CD4-positive, alpha-beta T cell treated with Interferon gamma for 1 hour (primary cell): ENCODE measurements around the gene CALHM4.

Experiments used
- DNase-seq: peaks from one replicate; pipeline ENCODE4 v3.0.0-alpha.2; 2020

The CALHM4 gene

DNA sequence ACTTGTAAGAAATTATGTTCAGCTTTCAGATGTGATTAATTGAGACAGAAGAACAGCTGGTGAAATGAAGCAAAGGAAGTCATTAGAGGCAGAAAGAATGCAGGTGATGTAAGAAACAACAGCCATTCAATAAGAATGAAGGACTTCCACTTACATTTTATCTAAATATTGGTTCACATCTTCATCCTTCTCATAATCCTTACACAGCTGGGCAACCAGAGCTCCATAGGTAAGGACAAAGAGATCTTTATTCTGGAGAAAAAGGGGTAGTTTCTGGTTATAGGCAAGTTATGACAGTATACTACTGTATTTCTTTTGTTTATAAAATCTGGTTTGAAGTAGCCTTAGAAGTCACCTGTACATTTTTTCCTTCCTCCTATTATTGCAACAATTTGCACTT lies 10.4 kb upstream of the CALHM4 start:
- no peak for DNase-seq

DNA sequence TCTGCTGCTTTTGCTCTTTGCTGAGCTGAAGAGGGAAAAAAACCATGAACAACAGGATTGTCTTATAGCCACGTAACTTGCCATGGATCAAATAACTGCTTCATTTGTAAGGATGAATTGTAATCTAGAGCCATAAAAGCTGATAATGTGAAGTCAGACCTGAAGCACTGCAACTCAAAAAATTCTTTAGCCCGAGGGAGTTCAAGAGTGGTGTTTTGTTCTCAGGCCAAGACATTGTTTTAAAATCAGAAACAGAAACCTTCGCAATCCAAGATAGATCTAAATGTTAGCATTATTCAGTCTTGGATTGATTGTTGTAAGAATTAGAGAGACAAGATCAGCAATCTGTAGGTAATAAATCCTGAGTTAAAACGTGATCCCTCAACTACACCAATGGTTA lies 7.9 kb upstream of the CALHM4 start, which contains the start of gene TRAPPC3L:
TRAPPC3L (minus strand) TSS at position 34 of the 400 bp plus-strand sequence. CDS start 170 bp downstream, outside the sequence.
- no peak for DNase-seq

DNA sequence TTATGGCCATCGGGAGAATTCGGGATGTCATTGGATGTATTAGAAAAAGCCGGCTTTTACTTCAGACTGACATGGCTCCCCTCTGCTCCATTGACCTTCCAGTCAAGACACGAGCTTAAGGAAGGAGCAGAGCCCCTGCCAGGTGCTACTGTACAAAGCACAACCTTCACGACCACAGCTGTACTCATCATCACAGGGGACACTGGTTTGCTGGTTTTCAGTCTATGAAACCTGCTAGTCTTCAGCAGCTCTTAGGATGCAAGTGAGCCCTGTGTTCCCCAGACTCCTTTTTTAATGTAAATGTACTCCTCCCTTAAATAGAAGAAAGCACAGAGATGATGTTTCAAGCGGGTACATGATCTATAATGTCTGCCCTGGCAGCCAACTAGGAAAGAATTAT lies 6.2 kb upstream of the CALHM4 start:
- DNase-seq = no peak

DNA sequence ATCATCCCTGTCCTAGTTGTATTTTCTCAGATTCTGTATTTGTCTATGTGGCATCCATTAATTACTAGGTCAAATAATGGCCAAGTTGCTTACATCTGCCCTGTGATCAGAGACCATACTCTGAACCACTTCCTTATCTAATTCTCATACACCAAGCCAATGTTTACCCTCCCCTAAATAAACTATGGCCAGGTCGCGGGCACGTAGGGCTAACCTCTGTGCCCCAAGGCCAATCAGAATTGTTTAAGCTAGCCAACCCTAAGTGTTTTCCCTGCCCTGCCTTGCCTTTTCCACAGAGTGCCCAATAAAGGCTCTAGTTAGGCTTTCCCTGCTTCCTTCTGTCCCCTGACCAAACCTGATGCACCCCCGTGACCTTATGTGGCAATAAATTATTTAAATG lies 2.8 kb upstream of the CALHM4 start:
- no peak for DNase-seq

DNA sequence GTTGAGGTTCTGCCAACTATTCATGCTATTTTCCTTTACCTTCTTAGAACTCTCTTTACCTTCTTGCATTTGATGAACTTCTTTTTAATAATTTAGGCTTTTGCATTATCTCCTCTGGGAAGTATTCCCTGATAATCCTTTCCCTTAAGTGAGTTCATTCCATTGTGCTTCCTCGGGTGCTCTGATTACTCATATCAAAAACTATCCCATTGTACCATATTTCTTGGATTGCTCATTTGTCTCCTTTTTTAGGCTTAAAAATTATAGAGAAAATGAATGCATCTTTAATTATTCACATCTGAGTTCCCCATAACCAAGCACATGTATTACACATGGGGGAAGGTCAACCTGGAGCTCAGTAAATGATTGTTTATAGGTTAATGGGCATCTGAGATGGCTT lies 2.5 kb downstream of the CALHM4 start:
- no peak for DNase-seq

DNA sequence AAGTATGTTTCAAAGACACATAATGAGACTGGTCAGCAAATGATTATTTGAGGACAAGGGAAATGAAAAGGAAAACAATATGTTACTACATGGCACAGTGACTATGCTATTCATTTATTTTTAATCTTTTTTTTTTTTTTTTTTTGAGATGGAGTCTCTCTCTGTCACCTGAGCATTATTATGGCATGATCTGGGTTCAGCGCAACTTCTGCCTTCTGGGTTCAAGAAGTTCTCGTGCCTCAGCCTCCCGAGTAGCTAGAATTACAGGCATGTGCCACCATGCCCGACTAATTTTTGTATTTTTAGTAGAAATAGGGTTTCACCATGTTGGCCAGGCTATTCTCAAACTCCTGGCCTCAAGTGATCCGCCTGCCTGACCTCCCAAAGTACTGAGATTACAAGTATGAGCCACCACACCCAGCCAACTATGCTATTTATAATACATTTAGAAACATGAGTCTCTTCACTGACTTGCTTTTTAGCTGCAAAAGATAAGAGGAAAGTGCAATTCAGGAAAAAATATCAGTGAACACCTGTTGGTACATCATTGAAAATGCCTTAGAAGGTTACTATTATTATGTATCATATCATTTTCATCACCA lies 3.4 kb downstream of the CALHM4 start:
- no peak for DNase-seq

DNA sequence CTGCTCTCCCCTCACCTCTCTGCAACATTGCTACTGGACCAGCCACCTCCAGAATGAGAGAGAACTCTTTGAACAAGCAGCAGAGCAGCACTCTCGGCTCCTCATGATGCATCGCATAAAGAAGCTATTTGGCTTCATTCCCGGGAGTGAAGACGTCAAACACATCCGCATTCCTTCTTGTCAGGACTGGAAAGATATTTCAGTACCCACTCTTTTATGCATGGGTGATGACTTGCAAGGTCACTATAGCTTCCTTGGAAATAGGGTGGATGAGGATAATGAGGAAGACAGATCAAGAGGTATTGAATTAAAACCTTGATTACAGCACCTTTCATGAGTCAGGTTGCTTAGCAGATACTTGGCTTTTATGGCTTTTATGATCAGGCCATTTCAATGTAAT lies 4.3 kb downstream of the CALHM4 start:
- no peak for DNase-seq

DNA sequence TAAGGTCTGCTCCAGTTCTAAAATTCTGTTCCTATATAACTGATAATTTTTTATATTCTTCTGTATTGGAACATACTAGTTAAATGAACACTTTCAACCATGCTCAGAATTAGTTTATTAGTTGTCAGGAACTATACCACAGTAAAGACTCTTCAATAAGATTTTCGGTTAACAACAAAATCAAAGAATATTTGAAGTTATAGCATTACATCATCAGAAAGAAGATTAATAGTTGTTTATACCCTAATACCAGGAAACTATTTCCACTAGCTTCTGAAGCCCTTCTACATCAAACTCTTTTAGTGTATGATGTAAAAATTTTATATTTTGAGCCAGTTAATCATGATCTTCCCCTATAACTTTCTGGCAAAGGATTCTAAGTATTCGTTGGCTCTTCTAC lies 6.6 kb downstream of the CALHM4 start:
- no peak for DNase-seq

DNA sequence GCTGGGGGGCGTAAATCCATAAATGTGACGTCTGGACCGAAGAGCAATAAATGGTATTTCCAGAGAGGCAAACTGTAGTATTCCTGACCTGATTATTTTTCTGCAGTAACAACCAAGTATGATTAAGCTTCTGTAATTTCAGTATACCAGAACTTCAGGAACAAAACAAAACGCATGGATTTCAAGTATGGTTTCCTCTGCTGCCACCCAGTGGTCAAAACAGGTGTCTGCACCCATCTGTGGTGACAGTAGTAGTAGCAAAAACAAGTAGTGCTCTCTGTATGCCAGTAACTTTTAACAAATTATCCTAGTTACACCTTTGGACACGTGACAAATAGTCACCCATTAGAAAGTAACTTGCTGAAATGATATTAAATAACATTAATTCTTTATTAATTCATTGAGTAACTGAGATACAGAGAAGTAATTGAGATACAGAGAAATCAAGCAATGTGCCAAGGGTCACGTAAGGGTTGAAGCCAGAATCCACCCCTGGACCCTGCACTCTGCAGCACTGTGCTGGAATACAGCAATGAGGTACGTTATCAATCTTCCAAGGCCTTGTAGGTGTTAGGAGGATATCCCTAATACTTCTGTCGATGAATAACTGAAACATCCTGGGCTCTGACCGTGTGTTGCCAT lies 7.9 kb downstream of the CALHM4 start:
- peak; percentile 57 for DNase-seq

DNA sequence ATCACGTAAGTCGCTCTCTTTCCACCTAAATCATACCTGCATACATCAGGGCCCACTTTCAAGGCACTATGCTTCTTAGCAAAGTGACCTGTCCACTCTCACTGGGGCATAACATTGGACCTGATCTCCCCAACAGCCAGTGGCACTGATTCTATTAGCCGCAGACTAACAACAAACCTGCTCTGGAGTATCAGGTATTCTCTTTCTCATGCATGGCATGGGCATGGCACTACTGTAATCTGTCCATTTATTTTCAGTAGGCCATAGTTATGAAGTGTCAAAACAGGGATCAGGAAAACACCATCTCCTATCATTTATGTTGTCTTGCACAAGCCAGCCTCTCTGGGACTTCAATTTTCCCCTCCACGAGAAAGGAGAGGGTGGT lies 8.5 kb downstream of the CALHM4 start:
- no peak for DNase-seq

DNA sequence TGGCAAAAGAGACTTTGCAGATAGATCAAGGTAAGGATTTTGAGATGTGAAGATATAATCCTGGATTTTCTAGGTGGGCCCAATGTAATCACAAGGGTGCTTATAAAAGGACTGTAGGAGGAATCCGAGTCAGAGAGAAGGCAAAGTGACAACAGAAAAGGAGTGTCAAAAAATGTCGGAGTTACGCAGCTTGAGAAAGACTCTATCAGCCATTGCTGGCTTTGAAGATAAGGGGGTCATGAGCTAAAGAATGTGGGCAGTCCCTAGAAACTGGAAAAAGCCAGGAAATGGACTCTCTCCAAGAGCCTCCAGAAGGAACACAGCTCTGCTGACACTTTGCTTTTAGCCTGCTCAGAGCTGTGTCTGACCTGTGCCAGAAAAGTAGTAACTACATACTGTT lies 9.1 kb downstream of the CALHM4 start:
- no peak for DNase-seq

DNA sequence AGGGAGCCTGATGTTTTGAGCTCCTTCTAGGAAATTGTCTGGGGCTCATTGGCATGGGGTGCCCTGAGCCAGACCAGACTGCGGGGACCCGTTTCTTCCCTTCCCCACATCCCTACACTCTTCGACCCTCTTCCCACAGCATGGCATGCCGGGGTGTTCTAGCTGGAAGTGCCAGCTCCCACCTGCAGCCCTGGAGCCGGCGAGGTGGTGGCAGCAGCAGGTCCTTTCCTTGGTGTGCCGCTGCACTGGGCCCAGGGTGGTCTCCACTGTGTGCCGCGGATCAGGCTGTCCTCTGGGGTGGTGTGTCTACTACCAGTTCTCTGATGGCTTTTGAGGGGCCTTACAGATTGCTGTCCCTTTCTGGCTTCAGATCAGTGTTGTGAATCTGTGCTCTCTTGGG lies 10.3 kb downstream of the CALHM4 start:
- DNase-seq = no peak

DNA sequence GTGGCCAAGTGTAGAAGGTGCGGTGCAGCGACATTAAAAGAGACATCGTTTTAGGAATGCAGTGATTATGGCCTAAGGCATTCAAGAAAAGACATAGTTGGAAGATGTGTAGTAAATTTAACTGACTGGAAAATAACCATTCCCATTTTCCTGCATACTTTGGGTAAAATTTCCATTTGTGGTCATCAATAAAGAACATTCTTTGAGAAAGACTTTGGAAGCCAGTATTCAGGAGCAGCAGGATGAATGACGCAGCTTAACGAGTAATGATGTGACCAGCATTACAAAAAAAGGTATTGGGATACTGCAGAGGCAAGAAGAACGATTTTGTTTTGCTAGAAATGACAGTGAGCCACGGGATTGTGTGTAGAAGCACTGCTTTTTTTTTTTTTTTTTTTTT lies 10.8 kb downstream of the CALHM4 start:
- no peak for DNase-seq

DNA sequence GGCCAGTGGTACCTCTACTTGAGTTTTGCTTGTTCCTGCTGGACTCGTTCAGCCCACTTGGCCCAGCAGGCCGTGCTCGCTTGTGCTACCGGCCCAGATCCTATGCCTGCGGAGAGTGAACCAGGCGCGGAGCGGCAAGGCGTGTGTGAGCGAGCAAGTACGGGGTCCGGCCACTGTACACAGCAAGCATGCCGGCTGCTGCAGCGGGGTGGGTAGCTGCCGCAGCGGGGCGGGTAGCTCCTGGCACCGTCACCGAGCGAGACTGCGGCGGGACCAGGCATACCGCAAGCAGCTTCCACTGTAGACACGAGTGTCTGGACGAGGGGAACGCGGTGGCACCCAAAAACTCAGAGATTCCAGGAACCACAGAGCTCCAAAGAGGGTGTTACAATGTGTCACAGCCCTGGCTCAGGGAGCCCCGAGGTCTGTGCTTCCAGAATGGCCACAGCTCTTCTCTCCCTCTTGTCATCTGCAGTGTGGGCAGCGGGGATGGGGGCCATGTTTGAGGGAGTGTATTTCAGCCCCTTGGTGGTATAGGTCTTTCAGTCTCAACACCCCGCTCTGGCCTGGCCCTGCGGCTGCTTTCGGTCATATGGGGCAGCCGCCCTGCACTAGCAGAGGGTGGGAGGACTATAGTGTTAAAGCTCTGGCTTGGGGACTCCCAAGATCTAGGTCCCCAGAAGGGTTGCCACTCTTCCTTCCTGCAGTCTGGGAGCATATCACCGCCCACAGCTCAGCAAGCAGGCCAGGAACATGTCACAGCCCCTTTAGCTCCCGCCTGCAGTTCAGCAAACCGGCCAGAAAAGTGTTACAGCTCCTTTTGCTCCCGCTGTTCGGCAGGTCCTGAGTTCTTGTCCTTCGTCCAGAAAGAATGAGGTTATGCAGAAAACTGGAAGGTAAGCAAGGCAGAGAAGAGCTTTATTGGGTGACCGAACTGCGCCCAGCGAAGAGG lies 11.6 kb downstream of the CALHM4 start:
- peak; percentile 3 for DNase-seq

DNA sequence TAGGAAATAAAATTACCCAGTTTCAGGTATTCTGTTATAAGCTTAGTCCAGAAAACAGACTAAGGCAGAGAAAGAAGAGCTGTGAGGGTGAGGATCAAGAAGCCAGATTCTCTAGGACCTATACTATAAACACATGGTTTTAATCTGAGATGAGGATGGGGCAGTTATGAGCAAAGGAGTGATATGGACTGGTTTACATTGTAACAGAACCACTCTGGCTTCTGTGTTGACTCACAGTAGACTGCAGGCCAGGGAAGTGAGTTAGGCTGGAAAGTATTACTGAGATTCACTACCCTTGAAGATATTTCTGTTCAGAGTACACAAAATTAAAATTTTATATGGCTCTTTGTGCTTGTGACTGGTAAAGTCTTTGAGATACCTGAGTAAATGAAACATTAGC lies 14.6 kb downstream of the CALHM4 start:
- no peak for DNase-seq

DNA sequence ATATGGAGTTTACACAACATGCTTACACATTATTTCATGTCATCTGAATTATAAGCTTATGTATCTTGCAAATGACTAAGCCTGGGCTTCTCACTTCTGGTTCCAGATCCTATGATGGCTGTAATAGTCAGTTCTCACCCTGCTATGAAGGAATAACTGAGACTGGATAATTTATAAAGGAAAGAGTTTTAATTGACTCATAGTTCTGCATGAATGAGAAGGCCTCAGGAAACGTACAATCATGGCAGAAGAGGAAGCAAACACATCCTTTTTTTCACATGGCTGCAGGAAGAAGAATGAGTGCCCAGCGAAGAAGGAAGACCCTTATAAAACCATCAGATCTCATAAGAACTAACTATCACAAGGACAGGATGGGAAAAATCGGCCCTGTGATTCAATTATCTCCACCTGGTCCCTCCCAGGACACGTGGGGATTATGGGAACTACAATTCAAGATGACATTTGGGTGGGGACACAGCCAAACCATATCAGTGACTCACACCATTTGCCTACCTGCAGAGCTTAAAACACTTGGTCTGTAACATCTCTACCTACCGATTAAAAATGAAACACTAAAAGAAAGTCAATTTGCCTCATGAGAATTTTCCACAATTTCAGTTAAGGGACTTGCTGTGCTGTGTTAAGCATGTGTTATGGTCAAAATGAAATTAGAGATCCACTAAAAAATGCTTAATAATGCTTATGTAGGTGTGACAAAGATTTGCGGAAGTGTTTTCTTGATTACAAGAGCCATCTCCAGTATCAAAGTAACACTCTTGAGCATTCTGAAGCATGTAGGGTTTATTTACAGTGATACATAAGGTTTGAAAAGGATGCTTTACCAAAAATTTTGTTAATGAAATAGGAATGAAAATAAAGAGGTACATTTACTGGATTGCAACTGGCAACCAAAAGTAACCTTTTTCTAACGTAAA lies 15.5 kb downstream of the CALHM4 start:
- DNase-seq = no peak

DNA sequence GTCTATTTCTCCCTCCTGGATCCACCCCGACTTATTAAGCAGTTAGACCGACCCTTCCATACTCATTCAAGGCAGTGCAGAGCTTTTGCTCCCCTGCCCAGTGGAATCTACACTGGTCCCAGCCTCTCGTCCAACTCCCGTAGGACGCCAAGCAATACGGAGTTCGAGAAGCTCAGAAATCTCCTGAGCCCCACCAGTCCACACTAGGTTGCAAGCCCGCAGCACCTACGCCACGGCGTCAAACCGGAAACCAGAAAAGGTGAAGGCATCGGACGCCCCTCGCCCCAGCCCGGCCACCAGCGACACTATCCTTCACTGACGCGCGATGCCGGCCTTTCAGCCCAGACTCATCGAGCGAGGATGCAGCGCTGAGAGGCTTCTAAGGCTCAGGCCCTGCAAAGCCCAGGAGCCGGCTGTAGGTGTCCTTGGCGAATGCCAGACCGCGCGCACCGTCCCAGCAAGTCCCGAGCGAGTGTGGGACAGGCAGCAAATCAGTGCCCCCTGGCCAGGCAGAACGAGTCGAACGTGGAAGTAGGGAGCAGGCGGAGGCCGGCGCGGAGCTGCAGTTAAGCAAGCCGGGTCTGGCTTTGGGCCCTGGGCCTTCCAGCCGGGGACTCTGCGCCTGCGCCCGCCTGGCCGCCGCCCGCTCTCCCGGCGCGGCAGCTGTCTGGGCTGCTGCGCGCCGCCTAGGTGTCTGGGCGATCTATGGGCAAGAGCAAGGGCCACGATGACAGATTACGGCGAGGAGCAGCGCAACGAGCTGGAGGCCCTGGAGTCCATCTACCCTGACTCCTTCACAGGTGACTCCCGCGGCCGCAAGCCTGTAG lies 17.5 kb downstream of the CALHM4 start, which contains the start of gene RWDD1:
RWDD1 (plus strand) TSS at position 649 of the 827 bp plus-strand sequence; CDS start at position 728, 79 bp downstream.
- DNase-seq = peak; percentile 99

DNA sequence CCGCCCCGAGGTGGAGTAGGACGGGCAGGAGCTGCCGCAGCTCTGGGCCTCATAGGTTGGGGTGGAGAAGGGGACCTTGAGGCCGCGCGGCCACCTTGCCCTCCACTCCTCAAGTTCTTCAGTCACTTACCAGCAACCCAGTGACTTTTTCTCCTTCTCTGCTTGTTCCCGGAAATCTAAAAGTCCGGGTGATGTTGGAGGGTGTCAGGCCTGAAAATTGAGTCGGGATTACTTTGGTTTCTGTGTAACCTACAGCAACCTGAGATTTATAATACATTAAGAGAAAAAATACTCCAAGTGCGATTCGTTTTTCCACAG lies 18.1 kb downstream of the CALHM4 start:
- no peak for DNase-seq

DNA sequence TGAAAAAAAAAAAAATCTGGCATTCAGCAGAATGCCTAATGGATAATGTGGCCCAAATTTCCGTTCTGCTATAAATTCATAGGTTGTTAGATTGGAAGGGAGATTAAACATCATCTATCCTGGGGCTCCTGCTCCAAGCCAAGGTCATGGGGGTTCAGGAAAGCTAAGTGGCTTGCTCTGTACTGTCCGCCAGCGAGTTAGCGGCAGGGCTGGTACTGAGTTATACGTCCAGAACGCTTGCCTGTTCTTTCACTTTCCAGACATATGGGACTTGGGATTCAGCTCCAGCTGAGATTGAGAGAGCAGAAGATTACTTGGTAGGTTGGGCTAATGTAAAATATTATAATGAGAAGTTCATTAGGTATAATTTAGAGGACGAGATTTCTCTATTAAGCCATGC lies 18.6 kb downstream of the CALHM4 start:
- DNase-seq = no peak

DNA sequence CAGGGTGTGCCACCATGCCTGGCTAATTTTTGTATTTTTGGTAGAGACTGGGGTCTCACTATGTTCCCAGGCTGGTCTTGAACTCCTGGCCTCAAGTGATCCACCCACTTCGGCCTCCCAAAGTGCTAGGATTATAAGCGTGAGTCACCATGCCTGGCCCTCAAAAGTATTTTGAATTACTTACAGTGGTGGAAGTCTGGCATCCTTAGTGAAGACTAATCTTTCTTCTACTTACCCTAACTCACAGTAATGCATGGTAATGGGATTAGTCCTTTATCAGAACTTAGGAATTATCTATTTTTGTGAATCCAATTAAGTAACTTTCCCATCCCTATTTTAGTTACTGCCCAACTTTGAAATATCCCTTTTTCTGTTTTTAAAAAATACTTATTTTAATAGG lies 21.7 kb downstream of the CALHM4 start:
- no peak for DNase-seq

DNA sequence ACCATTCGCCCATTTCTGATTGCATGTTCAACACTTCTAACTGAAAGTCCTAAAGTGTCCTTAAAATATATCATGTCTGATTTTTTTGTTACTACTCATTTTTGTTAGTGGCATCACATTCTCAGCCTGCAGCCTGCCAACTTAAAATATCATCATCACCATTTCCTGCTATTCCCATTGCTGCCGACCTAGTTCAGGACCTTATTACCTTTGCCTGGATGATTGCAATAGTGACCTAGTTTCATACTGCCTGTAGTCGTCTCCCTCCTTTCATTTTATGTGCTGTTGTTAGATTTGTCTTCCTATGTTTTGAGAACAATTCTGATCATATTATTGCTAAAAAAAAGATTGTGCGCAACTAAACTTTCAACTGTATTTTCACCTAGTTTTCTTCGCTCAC lies 23.9 kb downstream of the CALHM4 start:
- no peak for DNase-seq

DNA sequence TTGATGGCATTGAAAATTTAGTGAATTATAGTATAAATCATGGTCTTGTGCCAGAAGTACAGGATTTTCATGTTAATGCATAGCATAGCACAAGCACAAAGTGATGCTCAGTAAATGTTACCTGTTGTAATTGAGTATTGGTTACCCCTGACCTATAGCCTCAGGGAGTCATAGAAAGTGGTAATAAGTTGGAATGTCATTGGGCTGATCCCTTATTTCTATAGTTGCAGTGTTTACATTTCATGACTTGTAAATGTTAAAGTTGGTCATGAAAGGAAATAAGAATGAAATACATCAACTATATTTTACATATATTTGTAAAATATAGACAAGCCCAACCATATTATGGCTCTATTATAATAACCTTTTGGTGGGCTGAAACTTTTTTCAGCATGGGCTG lies 24.8 kb downstream of the CALHM4 start:
- DNase-seq = no peak
